ENCODE data around the gene ARSD. TPM values are rescaled to one million over a fixed set of nuclear protein-coding genes. Genes with fewer than 3 reads are reported as not detected.

The ARSD gene
- total RNA-seq, 2 donors from 2014 or later, result 57.1 to 85.0 TPM

DNA sequence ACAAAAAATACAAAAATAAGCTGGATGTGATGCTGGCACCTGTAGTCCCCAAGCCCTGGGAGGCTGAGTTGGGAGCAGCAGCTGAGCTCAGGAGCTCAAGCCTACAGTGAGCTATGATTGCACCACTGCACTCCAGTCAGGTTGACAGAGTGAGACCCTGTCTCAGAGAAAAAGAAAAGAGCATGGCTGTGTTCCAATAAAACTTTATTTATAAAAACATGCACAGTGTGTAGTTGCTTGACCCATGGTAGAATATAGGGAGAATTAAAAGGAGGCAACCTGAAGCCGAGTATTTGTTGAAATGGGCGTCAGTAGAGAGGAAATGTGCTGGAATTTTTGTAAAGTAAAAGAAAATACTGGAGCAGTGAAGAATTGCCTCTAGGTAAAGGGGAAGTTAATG lies 73.4 kb downstream of the ARSD start:
- H3K27ac ChIP-seq, result no peak overlapping the region
- 96 to 100% methylated on average over 2 of the region's 2 CpGs for WGBS, 2 donors
- H3K27me3 ChIP-seq, result no peaks in the 10 kb centered on the region
- TF ChIP-seq, protein P1, sequence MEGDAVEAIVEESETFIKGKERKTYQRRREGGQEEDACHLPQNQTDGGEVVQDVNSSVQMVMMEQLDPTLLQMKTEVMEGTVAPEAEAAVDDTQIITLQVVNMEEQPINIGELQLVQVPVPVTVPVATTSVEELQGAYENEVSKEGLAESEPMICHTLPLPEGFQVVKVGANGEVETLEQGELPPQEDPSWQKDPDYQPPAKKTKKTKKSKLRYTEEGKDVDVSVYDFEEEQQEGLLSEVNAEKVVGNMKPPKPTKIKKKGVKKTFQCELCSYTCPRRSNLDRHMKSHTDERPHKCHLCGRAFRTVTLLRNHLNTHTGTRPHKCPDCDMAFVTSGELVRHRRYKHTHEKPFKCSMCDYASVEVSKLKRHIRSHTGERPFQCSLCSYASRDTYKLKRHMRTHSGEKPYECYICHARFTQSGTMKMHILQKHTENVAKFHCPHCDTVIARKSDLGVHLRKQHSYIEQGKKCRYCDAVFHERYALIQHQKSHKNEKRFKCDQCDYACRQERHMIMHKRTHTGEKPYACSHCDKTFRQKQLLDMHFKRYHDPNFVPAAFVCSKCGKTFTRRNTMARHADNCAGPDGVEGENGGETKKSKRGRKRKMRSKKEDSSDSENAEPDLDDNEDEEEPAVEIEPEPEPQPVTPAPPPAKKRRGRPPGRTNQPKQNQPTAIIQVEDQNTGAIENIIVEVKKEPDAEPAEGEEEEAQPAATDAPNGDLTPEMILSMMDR (IDR thresholded peaks at IDR 0.05), result no peak
- no peak for TF ChIP-seq POLR2A (IDR thresholded peaks at IDR 0.05)
- H3K36me3 ChIP-seq (replicated peaks in 1 of 2; ENCODE audit: insufficient read depth in 1 of 2, low read depth in 2 of 2), result no peaks in the 10 kb centered on the region
- H3K4me1 ChIP-seq, result no peaks in the 10 kb centered on the region
- H3K4me3 ChIP-seq, result no peak overlapping the region
- H3K9me3 ChIP-seq, result no peaks in the 10 kb centered on the region
- DNase-seq (no peak), ATAC-seq (no peak)
- intact Hi-C loops (cut with DNase I), result no loop called here

DNA sequence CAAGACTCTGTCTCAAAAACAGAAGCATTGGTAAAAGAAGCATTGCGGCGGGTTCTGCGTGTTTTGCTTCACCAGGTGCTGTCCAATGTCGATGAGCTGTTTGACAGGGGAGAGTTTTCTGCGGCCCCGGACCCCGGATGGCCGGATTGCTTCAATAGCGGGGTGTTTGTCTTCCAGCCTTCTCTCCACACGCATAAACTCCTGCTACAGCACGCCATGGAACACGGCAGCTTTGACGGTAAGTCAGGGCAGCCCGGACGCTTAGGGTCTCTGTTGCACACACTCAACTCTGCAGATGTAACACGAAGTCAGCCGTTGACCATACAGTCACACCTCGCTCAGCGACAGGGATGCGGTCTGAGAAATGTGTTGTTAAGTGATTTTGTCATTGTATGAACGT lies 74.2 kb downstream of the ARSD start:
- ATAC-seq, result no peak
- 94% methylated on average over 20 of the region's 21 CpGs; no CpG with 5 or more reads in 1 of the 2 donors for WGBS, 2 donors

More for the DNA sequence above, 74.2 kb downstream of the ARSD start:
- Histone ChIP-seq H3K27ac (no peak overlapping the region), H3K4me3 (no peak overlapping the region), H3K9me3 (no peaks in the 10 kb centered on the region), H3K36me3 (replicated peaks in 1 of 2; ENCODE audit: insufficient read depth in 1 of 2, low read depth in 2 of 2) (no peaks in the 10 kb centered on the region), H3K4me1 (no peaks in the 10 kb centered on the region), H3K27me3 (no peaks in the 10 kb centered on the region)
- intact Hi-C loops (cut with DNase I), result no loop called here
- TF ChIP-seq POLR2A (IDR thresholded peaks at IDR 0.05), result no peak
- TF ChIP-seq, protein P1 (IDR thresholded peaks at IDR 0.05), result no peak
- no peak for DNase-seq

Other genes starting within 250 kb of the ARSD start
- 100 to 1,000 TPM; 126 to 183 TPM for gene CD99, start 238.0 kb downstream of the ARSD start, total RNA-seq
- gene XG, start 177.3 kb downstream of the ARSD start, total RNA-seq, result under 1 TPM in 1 of 2 donors, not detected in 1; 0.26 TPM
- gene GYG2, start 100.4 kb downstream of the ARSD start, total RNA-seq, result 10 to 100 TPM in 1 of 2 donors, 1 to 10 TPM in 1; 6.0 to 21.4 TPM
- gene ARSH, start 77.2 kb upstream of the ARSD start, total RNA-seq, result not detected
- gene ARSF, start 112.1 kb upstream of the ARSD start, total RNA-seq, result under 1 TPM; 0.26 to 0.33 TPM